HG03342 (cell line): ENCODE data around the gene HK3.
A peak's percentile ranks its signal among the peaks of the same experiment; 100 is the strongest.

ENCODE experiments used
- ATAC-seq: cut with Tn5 transposase; IDR thresholded peaks from one replicate; pipeline ENCODE4 v1.9.1; 2021; ENCODE audit warnings: mild to moderate bottlenecking, moderate library complexity; ENCODE audit not compliant: unreplicated experiment

The HK3 gene

DNA sequence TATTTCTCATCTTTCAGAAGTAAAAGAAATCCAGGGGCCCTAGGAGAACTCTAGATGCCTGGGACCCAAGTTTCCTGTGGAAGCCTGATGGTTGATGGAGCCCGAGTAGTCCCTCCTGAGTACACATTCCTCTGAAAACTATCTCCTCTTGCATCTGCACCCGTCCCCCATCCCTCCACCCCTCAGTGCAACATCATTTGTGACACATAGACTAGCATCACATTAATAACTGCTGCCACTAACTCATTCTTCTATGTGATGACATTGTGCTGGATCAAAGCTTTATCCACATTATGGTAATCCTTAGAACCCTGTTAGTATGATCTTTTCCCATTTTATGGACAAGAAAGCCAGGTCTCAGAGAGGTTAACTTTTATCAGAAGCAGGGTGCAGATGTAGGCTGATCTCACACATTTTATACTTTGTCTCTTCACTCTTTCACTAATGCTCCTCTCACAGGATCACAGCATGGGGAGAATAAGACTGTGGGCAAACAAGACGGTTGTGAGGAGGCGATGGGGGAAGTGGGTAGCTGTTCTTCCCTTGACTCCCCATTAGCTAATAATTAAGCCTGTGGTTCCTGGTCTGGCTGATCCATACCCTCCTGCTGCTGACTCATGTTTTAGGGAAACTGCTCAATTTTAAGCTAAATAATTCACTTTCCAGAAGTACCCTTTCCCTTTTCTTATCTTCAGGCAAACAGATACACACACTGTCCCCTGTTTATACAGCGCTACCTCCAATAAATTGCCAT, 3.9 kb upstream of the HK3 start:
- ATAC-seq, result no peak

DNA sequence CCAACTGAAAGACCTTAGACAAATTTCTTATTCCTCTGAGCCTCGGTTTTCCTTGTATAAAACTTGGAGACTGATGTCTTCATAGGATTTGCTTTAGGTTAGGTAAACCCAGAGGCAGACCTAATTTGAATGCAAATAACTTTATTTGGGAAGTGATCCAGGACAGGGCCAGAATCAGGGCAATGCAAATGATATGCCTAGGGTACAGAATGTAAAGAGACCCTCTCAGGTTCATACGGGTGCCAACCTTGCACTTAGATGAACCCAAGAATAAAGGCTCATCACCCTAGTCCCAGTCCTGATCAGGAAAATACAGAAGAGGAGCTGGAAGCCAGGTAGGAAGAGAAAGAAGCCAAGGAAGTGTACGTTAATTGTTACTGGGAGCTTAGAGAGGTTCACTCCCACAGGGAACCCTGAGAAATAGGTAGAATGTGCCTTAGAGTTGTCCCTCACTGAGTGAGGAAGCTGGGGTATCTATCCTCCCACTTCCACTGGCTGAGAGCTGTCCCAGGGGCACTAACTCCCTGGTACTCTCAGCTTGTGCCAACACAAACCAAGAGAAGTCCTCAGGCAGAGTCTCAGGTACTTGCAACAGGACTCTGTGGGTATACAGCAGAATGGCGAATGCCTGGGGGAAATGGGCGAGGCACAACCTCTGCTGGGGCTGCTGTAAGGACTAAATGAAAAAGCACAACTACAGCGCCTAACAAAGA, 3.1 kb upstream of the HK3 start:
- no peak for ATAC-seq

DNA sequence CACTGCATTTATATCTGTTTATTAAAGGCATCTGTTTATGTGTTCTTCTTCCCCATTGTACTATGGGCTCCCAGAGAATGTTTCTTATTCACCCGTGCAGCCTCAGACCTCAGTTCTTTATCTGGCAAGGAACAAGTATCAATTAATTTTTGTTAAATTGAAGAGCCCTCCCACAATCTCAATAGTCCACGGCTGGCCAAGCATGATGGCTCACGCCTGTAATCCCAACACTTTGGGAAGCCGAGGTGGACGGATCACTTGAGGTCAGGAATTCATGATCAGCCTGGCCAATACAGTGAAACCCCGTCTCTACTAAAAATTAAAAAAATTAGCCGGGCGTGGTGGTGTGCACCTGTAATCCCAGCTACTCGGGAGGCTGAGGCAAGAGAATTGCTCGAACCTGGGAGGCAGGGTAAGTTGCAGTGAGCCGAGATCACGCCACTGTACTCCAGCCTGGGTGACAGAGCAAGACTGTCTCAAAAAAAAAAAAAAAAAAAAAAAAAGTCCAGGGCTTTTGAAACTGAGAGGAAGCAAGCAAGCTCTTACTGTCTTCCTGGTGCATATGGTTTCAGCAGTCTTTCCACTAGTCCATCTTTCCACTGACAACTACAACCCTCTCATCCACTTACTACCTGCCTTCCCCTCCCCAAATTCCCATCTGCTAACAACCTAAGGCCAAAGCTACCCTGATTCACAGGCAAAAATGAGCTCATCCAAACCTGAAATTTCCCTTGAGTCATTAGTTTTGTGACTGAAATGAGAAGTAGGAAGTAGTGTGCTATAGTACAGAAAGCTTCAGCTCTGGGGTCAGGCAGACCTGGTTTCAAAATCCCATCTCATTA, 2.3 kb upstream of the HK3 start:
- ATAC-seq, result peak; percentile 79

DNA sequence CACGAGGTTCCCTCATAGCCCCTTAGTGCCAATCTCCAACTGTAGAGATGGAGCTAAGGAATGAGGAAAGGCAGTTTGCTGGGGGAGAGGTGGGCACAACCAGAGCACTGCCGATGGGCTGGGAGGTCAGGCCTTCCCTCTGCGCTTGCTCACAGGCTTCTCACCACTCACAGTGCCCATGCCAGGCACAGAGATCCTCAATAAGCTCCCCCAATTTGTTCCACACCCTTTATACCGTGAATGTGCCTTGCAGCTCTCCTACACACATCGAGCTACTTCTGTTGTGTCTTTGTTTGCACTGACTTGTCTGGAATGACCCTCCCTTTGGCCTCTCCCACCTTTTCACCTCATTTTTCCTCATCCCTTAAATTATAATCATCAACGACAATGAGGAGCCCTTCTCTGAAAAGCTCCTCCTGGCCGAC, 1.6 kb upstream of the HK3 start:
- ATAC-seq, result no peak

DNA sequence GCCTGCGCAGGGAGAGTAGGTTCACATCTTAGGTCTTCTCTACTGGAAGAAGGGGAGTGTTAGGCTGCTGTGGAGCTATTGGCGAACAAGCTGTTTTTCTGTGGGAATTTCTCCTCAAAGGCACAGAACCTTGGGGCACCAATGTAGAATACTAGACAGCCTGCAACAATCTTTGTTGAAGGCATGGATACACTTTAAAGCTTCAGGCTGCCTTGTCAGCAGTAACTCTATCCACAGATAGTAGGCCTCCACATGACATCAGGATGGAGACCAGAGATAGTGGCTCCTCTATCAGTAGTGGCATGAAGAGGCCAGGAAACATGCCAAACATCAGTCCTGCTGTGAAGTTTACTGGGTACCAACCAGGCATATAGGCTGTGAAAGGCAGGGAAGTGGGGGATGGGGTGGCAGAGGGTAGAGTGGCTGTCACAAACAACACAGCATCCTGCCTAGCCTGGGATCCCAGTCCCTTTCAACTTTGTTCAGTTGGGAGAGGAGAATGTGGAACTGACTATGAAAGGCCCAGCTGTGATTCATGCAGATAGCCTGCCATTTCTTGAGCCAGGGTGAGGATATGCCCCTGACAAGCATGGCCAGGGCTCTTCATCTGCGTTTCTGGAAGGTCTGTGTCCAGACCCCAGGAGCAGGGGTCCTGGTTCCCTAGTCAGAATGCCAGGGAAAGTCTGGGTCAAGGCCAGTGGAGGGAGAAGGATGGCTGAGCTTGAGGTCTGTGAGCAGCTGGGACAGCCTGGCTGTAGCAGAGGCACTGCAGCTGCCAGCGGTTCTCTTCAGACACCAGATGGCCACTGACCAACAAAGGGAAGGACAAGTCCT, 1.0 kb upstream of the HK3 start:
- no peak for ATAC-seq

DNA sequence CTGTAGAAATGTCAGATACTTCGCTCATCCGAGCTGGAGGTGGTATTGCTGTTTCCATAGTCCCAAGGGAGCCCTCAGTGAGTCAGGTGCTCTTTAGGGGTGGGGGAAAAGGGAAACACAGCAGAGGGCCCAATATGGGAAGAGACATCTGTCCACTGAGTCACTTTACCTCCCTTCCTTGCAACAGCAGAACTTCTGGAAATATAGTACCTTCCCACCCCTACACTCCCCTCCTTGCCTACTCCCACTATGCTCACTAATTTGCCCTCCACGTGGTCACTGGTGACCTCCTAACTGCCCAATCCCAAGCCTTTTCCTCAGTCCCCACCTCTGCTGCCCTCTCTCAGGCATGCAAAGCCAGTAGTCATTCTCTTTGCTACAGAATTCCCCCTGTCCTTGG, 1.9 kb downstream of the HK3 start:
- no peak for ATAC-seq

DNA sequence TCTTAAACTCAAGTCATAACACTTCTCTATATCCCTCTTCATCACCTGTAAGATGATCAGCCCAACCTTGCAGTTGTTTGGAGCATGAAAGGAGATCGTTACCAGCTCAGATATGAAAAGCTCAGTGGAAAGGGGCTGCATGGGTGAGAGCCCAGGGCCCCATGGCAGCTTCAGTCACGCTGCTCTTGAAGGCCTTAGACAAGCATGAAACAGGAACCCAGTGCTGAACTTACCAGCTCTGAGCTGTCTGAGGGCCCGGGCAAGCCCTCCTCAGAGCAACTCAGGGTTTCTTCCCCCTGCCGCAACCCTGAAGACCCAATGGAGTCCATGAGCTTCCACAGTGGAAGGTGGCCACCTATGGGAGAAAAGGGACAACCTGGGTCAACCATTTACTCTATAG, 3.3 kb downstream of the HK3 start:
- no peak for ATAC-seq

DNA sequence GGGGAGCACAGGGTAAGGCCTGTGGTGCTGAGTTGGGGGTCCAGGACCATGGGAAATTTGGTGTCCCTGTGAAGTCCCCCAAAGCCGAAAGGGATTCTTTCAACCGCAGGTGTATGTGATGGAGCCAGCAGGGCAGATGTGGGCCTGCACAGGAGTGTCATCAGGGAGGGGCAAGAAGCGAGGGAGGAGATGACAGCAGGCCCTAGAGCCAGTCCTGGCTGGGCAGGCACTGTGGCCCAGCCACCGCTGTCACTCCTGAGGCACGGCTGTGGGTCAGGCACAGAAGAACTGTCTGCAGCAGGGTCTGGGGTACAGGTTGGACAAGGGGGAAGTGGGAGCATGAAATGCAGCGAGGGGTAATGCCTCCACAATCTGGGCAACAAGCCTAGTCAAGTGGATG, 4.8 kb downstream of the HK3 start:
- ATAC-seq, result no peak

DNA sequence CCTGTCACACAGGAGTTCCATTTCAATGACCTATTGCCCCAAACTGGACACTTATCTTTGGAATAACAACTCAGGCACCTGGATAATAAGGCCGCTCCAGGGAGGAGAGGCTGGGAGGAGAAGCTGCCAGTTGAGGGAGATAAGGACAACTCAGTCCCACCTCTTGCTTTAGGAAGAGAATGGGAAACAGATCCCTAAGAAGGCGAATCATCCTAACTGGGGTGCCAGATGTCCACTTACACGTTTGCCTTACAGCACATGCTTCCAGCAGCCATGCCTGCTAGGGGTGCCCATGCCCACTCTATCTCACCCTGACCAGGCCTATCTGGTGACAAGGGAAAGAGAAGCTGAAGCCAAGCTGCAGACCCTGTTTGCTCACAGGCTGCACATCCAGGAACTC, 6.5 kb downstream of the HK3 start:
- no peak for ATAC-seq

DNA sequence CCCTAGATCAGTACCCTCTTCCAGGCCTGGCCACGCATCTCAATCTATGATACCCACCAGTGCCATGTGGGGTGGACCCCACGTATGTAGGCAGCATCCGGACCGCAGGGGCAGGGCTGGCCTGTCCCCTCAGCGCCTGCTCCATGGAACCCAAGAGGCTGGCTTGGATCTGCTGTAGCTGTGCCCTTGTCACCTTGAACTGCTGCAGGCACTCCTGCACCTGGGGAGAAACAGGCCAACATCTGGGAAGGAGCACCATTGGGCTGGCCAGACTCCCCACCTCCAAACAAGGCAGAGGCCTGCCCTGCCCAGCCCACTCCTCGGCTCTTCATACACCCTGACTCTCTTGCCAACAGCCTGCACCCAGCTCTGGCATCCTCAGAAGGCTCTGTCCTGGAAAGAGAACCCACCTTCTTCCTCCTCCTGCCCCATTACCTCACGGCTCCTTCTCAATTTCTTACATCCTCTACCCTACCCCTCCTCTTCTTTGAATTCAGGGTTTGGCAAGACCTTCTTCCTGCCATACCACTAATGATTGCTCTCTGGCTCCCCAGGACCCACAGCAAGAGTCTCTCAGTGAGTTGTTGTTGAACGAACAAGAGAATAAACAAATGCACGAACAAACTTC, 7.7 kb downstream of the HK3 start:
- no peak for ATAC-seq

DNA sequence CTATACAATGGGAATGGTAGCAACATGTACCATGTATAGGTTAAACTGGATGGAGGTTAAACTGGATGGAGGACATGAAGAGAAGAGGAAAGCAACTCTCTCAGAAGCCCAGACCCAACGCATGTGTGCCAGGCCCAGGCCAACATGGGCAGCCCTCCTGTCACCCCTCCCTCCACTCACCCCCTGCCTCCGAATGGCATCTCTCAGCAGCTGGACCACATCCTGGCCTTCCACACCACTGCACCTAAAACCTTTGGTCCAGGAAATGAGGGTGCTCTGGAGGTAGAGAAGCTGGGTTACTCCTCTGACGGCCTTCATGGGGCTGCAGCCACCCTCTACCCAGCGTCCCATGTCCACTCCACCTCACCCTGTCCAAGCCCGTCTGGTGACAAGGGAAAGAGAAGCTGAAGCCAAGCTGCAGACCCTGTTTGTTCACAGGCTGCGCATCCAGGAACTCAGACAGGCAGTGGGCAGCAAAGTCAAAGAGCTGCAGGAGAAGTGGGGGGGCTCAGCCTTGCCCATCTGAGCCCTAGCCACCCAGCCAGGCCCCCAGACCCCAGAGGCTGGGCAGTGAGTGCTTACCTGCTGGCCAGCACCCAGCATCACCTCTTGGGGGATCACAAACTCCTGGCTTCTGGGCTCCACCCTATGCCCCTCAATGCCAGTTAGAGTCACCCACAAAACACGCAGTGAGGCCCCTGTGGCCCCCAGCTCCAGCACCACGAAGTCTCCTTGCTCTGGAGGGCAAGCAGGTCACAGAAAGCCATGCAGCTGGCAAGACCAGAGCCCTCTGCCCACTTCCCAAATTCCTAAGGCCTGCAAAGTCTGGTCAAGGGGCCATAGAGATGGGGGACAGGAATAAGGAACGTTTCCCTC, 8.5 kb downstream of the HK3 start:
- no peak for ATAC-seq

DNA sequence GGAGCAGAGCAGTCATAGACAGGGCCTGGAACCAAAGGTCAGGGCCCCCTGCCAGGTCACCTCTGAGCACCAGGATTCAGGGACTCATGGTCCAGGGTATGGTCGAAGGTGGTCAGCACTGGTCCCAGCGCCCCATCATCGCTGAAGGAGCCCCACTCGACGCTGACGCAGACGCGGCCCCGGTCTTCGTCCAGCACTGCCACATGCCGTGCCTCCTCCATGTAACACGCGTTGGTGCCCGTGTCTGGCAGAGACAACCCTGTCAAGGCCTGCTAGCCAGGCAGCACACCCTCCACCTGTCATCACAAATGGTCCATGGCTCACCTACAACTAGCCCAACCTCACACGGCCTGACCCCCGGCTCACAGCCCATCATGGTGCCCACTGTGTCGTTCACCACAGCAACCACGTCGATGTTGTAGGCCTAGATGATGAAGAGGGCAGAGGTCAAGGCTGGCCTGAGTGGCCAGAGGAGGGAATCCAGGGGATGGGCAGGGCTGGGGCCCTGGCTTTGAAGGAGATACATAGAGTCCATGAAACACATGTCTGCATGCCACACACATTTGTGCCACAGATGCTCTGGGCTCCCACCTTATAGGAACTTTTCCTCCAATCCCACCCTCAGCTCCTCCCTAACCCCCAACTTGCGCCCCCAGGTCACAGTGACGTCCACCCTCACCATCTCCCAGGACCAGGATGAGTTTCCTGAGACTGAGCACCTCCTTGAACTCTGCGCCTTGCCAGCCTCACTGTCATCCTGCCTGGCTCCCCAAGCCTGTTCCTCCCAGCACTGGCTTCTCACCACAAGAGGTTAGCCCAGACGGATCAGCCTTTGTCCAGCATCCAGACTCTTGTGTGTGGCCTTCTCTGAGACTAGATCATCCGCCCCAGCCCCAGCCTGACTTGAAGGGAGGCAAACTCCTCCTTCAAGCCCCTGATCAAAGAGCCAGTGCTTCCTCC, 9.5 kb downstream of the HK3 start:
- no peak for ATAC-seq

DNA sequence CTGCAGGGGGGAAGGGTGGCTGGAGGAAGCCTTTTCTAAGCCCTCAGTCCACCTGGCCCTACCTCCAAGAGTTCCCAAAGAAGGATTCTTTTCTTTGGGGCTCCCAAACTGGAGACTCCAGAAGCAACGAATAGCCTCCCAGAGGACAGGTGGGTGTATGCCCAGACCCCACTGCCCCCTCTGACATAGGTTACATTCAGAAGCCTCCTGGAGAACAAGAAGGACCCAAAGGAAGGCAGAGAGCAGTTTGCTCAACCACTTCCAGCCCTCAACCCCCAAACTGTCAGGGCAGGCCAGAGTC, 10.3 kb downstream of the HK3 start:
- no peak for ATAC-seq

DNA sequence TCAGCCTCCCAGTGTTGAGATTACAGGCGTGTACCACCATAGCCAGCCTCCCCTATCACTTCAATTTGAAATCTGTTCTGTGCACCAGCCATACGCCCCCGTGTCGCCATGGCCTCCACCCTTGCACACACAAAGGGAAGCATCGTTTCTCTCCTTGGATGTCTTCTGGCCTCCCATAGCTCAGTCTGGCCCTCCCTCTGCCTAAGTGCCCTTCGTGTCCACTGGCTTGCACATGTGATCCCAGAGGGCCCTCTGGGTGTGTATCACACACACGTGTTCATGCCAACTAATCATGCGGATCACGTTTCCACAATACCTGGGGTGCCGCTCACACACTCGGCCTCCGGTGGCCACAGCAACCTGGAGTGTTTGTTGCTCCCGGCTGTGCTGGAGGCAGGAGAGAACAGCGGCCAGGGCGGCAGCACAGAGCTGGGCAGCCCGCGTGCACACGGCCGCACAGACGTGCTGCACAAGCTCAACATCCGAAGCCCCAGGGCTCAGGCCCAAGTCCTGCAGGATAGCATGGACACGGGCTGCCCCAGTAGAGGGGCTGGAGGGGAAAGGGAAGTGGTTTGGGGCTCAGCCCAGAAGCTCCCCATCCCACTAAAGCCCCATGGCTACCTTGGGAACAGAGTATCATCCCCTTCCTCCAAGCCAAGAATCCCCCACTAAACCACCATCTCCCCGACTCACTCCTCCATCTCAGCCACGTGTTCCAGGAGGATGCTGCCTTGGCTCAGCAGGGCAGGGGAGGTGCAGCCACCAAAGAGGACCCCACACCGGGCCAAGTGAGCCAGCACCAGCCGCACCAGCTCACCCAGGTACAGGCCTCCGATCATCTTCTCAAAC, 10.9 kb downstream of the HK3 start:
- ATAC-seq, result no peak

DNA sequence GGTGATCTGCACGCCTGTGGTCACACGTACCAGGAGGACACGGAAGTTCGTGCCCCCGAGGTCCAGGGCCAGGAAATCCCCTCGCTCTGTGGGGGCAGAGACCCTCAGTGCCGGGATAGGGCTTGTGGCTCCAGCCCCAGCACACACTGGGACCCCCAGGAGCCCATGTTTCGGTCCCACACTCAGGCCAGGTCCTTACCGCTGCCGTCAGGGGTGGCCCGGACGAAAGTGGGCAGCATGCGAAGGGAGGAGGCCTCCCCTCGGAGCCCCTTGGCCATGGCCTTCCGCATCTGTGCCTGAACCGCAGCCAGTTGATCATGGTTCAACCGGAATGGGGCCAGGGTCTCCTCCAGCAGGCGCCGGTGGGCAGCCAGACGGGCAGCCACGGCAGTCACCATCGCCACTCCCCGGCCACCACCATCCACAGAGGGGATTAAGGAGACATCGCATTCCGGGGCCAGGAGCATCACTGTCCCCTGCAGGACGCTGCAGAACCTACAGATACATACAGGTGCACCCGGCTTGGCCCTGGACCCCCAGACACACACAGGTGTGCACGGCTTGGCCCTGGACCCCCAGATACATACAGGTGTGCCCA, 11.8 kb downstream of the HK3 start:
- no peak for ATAC-seq

DNA sequence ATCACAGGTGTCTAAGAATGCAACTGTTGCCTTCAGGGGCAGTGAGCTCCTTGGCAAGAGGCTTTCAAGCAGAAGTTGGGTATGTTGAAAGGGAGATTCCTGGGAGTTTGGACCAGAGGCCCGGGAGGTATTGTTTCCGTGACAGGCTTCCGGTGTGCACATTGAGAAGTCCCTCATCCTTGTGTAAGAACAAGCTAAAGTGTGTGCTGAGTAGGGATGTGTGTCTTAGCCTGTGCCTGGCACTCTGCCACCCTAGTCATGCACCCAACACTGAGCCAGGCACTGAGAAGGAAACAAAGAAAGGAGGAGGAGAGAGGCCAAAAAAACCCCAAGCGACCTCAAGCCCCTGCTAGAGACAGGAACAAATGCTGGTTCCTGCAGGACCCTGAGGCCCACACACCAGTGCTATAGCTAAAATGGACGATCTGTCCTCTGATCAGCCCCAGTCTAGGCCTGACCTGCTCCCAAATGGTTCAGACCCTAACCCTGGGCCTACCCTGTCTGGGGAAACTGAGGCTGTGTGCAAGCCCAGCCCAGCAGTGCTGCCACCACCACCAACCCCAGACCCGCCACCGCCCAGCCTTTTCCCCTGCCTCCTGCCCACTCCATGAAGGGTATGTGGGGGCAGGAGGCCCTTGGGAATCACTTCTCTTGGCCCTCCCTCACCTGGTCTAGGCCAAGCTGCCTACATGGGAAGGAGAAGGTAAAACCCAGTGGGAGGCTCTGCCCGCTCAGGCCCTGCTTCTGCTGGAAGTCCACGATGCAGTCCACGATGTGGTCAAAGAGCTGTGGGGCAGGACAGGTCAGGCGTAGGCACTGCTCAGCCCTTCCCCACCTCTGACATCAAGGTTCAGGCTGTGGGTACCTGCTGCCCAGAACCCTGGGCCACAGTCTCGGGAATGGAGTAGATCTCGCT, 12.6 kb downstream of the HK3 start:
- ATAC-seq, result no peak
